ENCODE measurements around the gene RPS14. TPM values are rescaled to one million over a fixed set of nuclear protein-coding genes. Genes with fewer than 3 reads are reported as not detected.

Gene RPS14
- total RNA-seq, 1 donor from 2014 or later: 1,465 TPM

GRCh38 chr5:150401076-150401375 lies 48.5 kb downstream of the RPS14 start:
- H3K4me1 Mint-ChIP-seq (ENCODE audit: low read depth, unreplicated experiment): peaks cover 8% of the 10 kb centered on the region
- H3K27me3 Mint-ChIP-seq (ENCODE audit: unreplicated experiment): peaks cover 4% of the 10 kb centered on the region
- peaks cover 6% of the 10 kb centered on the region for H3K36me3 Mint-ChIP-seq (ENCODE audit: unreplicated experiment)
- no peak for TF ChIP-seq CTCF (IDR thresholded peaks at IDR 0.05; ENCODE audit: partially characterized antibody, unreplicated experiment)
- peaks cover 4% of the 10 kb centered on the region for H3K9me3 Mint-ChIP-seq (ENCODE audit: unreplicated experiment)
- peak overlapping the region; percentile 4 for H3K27ac Mint-ChIP-seq (ENCODE audit: unreplicated experiment)
- no peak for DNase-seq
- no peak overlapping the region for H3K4me3 Mint-ChIP-seq (ENCODE audit: unreplicated experiment)

- H3K4me3 Mint-ChIP-seq (ENCODE audit: unreplicated experiment): no peak overlapping the region
- peaks cover 4% of the 10 kb centered on the region for H3K9me3 Mint-ChIP-seq (ENCODE audit: unreplicated experiment)
- no peak overlapping the region for H3K27ac Mint-ChIP-seq (ENCODE audit: unreplicated experiment)
- DNase-seq: no peak
- H3K36me3 Mint-ChIP-seq (ENCODE audit: unreplicated experiment): peaks cover 8% of the 10 kb centered on the region
- no peak for TF ChIP-seq CTCF (IDR thresholded peaks at IDR 0.05; ENCODE audit: partially characterized antibody, unreplicated experiment)
- H3K27me3 Mint-ChIP-seq (ENCODE audit: unreplicated experiment): peaks cover 4% of the 10 kb centered on the region
- peaks cover 8% of the 10 kb centered on the region for H3K4me1 Mint-ChIP-seq (ENCODE audit: low read depth, unreplicated experiment)
Measured at GRCh38 chr5:150400316-150401075, 49.0 kb downstream of the RPS14 start.

GRCh38 chr5:150399524-150400211 lies 49.9 kb downstream of the RPS14 start:
- TF ChIP-seq CTCF (IDR thresholded peaks at IDR 0.05; ENCODE audit: partially characterized antibody, unreplicated experiment): no peak
- no peak overlapping the region for H3K27ac Mint-ChIP-seq (ENCODE audit: unreplicated experiment)
- DNase-seq: no peak
- peaks cover 4% of the 10 kb centered on the region for H3K9me3 Mint-ChIP-seq (ENCODE audit: unreplicated experiment)
- H3K36me3 Mint-ChIP-seq (ENCODE audit: unreplicated experiment): peaks cover 8% of the 10 kb centered on the region
- H3K4me1 Mint-ChIP-seq (ENCODE audit: low read depth, unreplicated experiment): peaks cover 8% of the 10 kb centered on the region
- H3K27me3 Mint-ChIP-seq (ENCODE audit: unreplicated experiment): peaks cover 4% of the 10 kb centered on the region
- H3K4me3 Mint-ChIP-seq (ENCODE audit: unreplicated experiment): no peak overlapping the region

- peak; percentile 59 for TF ChIP-seq CTCF (IDR thresholded peaks at IDR 0.05; ENCODE audit: partially characterized antibody, unreplicated experiment)
- H3K27me3 Mint-ChIP-seq (ENCODE audit: unreplicated experiment): peaks cover 4% of the 10 kb centered on the region
- H3K4me1 Mint-ChIP-seq (ENCODE audit: low read depth, unreplicated experiment): peaks cover 8% of the 10 kb centered on the region
- peaks cover 8% of the 10 kb centered on the region for H3K36me3 Mint-ChIP-seq (ENCODE audit: unreplicated experiment)
- no peak overlapping the region for H3K27ac Mint-ChIP-seq (ENCODE audit: unreplicated experiment)
- no peak overlapping the region for H3K4me3 Mint-ChIP-seq (ENCODE audit: unreplicated experiment)
- H3K9me3 Mint-ChIP-seq (ENCODE audit: unreplicated experiment): peaks cover 4% of the 10 kb centered on the region
- no peak for DNase-seq
Measured at GRCh38 chr5:150398722-150399523, 50.6 kb downstream of the RPS14 start.
